CD4-positive, alpha-beta T cell treated with Interleukin-4 for 4 hours (primary cell): ENCODE measurements around the gene SOX10.

ENCODE experiments used
- DNase-seq: peaks from one replicate; pipeline ENCODE4 v3.0.0-alpha.2; 2020

The SOX10 gene

GRCh38 chr22:37983860-37984791, at the start of gene SOX10:
TSS of gene SOX10 (minus strand) at chr22:37984555. CDS start at chr22:37983784, 771 bp downstream.
- DNase-seq = no peak

- no peak for DNase-seq
Measured at GRCh38 chr22:38033522-38034277, 49.3 kb upstream of the SOX10 start.

- DNase-seq = no peak
Measured at GRCh38 chr22:38032681-38033521, 48.5 kb upstream of the SOX10 start.

GRCh38 chr22:38031491-38031890, 47.1 kb upstream of the SOX10 start:
- DNase-seq = no peak

- DNase-seq = no peak
Measured at GRCh38 chr22:38030311-38031133, 46.2 kb upstream of the SOX10 start.

- no peak for DNase-seq
Measured at GRCh38 chr22:38029901-38030300, 45.5 kb upstream of the SOX10 start.

GRCh38 chr22:38029370-38029769, 45.0 kb upstream of the SOX10 start:
- DNase-seq = no peak

GRCh38 chr22:38028344-38029130, 44.2 kb upstream of the SOX10 start:
- no peak for DNase-seq

- no peak for DNase-seq
Measured at GRCh38 chr22:38027487-38027886, 43.1 kb upstream of the SOX10 start.

- no peak for DNase-seq
Measured at GRCh38 chr22:38026130-38027111, 42.1 kb upstream of the SOX10 start.

GRCh38 chr22:38025514-38025913, 41.2 kb upstream of the SOX10 start:
- no peak for DNase-seq

GRCh38 chr22:38023045-38023444, 38.7 kb upstream of the SOX10 start:
- no peak for DNase-seq

- DNase-seq = no peak
Measured at GRCh38 chr22:38021206-38021605, 36.9 kb upstream of the SOX10 start.

GRCh38 chr22:38018938-38019827, 34.8 kb upstream of the SOX10 start:
- DNase-seq = no peak

GRCh38 chr22:38017939-38018885, 33.9 kb upstream of the SOX10 start:
- no peak for DNase-seq

- no peak for DNase-seq
Measured at GRCh38 chr22:38017272-38017920, 33.0 kb upstream of the SOX10 start.
